Inflammatory macrophage treated with lipopolysaccharide for 4 hours (primary cell): Measurements from ENCODE around the gene ITGBL1.

ENCODE experiments used
- DNase-seq: peaks from one replicate; pipeline ENCODE4 v3.0.0-alpha.2; 2020

The ITGBL1 gene

DNA sequence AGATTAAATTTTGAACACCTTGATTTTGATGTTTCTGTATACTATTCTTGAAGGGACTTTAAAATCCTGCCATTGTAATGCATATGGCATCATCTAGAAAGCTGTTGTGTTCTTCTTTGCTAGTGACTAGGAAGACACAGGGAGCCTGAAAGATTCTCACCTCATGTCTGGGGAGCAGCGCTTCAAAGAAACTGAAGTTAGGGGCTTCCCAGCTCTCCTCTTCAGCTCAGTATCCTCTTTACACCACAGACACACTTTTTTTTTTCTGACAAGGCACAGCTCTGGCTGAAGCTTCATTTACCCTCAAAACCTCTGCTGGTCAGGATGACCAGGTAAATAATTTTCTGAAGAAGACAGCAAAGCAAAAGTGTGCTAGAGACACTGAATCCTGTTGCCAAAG is 255.6 kb downstream of the ITGBL1 start:
- no peak for DNase-seq

DNA sequence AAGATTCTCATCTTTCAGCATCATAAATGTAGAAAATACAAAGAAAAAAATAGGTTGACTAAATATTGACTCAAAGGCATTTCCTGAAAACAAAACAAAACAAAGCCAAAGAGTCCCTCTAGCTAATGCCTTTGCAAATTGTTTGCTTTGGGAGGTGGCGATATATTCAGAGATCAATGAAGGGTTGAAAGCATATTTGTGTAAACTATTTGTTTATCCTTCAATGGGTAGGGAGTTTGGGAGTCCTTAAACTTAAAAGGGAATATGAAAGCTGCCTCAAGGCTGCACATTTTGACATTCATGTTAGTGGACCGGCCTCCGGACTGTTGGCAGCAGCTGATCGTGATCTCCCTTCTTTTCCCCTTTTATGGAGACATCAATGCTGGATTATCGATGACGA is 257.5 kb downstream of the ITGBL1 start:
- no peak for DNase-seq

DNA sequence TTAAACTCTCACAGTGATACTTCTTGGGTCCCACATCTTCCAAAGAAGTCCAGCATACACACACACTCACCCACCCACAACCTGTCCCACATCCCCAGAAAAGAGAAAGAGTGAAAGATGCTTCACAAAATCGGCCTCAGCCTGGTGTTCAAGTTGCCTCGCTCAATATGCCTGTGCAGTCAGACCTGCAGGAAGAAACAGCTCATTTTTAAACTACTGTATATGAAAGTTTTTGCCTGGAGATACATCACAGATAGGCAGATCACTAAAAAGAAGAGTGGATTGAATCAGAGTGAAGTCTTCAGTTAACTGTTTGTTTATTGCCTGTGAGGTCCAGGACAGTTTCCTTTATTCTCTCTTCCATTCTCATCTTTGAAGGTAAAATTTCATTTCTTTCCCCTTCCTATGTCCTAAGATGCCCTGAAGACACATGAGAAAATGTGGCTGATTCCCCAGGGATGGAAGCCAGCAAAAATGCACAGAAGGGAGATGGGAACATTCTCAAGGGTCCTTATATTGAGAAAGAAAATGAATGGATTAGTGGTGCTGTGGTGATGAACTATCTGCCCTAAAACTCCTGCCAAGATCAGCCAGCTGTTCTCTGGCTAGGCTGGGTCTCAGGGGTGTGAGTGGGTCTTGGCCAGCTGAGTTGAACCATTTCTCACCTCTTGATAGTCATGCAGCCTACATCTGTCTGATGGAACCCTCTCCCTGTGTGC is 259.0 kb downstream of the ITGBL1 start:
- DNase-seq = no peak

DNA sequence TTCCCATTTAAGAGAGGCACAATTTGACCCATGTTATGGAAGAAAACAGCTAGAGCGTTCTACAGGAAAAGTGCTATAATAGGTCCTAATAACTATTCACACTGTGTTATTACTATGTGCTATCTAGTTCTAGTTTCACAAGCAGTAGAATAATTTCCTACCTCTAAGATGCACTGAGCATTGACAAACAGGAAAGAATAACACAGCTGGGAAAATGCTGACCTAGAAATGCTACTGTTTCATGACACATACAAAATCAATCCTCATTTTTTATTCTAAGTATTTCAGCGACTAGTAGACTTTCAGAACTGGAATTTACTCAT is 259.5 kb downstream of the ITGBL1 start:
- no peak for DNase-seq

GRCh38 chr13:101714195-101714594 is 261.7 kb downstream of the ITGBL1 start:
- no peak for DNase-seq

DNA sequence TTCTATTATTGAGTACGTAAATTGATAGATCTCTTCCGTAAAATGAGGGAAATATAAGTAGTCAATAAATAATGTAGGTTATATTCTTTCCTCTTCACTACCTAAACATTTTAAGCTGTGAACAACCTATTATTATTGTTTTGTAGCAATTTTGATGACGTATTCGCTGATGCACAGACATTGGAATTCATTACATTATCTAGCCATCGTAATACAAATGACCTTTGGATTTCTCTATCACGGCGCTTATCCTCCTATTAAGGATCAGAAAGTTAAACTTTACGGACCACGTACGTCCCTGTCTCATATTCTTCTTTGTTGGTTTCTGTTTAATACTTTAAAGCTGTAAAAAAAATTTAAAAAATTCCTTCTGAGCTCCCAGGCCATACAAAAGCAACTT is 264.9 kb downstream of the ITGBL1 start:
- no peak for DNase-seq

DNA sequence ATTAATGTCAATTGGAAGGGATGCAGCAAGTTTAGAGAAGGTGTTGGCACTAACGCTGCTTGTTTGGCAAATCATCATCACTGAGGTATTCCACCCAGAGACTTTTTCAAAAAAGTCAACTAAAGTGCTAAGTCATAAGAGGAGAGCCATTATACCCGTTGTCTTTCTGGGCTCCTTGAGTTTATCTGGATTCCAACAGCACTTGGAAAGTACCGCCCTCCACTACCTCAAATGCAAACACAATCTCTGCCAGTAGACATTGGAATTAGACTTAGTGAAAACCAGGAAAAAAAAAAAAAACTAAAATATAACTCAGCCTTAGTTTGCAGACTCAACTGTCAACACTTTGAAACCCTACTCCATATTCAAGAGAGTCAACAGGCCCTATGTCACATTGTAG is 266.0 kb downstream of the ITGBL1 start:
- DNase-seq = no peak

GRCh38 chr13:101726681-101727080 is 274.2 kb downstream of the ITGBL1 start:
- no peak for DNase-seq

DNA sequence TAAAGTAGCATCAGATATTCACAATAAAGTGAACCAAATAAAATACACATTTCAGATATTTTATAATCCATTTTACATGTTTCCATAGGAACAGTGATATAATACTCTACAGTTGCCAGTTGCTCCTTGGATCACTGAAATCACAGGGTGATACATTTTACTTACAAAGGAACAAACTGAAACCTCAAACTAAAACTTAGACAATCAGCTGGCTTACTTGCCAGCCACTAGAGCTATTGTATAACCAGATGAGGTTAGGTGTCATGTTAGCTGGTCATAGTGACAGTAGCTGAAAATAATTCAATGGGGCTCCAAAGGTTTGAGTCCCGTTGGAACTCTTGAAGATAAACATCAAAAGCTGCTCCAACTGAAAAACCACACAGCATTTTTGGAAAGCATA is 274.6 kb downstream of the ITGBL1 start:
- DNase-seq = no peak

GRCh38 chr13:101728021-101728420 is 275.5 kb downstream of the ITGBL1 start:
- DNase-seq = no peak

DNA sequence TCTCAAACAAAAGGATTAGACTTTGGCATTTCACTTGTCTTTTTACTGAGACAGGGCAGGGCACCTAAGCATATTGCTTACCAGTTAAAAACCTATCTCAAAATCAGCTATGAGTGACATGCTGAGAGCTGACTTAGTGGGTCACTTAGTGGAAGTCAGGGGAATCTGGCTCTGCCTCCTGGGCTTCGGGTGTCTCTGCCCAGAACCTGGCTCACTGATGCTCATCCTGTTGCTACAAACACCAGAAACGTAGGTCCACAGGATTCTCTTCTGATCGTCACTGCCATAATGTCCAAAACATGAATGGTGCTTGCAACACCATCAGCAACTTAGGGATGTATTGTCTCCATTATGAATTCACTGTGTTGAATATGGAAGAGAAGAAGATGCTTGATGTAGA is 276.1 kb downstream of the ITGBL1 start:
- DNase-seq = no peak

GRCh38 chr13:101730420-101731000 is 278.0 kb downstream of the ITGBL1 start:
- no peak for DNase-seq

DNA sequence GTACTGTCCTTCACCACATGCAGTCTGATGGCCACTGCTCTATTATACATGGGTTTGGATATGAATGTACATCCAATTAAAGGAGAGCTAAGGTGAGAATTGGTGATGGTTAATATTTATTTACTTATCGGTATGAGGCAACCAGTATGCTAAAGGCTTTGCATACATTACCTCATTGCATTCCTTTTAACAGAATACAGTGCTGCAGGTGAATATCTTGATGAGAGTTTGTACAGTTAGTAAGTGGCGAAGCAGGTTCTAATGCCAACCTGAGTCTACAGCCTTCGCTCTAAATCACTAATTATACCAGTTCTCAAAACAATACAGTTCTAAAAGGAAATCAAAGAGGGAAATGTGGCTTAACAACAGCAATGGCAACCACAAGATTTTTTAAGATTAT is 284.1 kb downstream of the ITGBL1 start:
- no peak for DNase-seq

GRCh38 chr13:101738336-101738735 is 285.9 kb downstream of the ITGBL1 start:
- no peak for DNase-seq

DNA sequence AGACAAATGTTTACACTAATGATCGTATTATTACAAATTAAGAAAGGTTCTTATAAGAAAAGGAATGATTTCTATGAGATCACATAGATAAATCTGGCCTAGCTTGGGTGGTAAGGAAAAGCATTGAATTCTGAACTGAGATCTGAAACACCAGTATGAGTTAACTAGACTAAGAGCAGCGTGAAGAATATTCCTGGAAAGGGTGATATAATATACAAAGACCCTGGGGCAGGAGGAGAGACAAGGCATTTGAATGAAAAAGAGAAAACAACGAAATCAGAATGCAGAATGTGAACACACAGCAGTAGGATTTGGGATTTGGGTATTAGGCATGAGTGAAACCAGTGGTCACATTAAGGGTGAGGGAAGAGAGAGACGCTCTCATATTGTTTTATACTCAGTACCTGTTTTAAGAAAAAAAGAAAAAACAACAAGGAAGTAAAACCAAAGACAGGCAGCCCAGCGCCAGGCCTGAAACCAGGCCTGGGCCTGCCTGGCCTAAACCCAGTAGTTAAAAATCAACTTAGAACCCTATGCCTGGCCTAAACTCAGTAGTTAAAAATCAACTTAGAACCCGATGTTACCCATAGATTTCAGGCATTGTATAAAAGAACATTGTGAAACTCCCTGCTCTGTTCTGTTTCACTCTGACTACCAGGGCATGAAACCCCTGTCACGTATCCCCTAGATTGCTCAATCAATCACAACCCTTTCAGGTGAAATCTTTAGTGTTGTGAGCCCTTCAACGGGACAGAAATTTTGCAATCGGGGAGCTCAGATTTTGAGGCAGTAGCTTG is 287.1 kb downstream of the ITGBL1 start:
- DNase-seq = no peak

DNA sequence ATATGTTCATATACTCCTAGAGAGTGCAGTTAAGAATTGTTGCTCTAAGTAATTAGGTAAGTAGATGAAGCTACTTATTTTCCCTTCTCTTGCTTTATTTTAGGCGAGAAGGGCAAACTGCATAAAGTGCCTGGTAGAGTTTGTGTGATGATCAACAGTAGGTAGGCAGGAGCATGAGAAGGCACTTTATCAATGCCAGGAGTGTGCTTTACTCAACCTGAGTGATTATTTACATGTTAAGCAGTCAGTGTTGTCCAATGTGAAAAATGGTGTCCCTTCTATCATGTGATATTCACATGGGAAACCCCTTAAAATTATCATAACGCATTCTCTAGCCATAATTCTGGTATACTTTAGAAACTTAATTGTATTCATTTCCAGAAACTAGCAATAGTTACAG is 294.0 kb downstream of the ITGBL1 start:
- DNase-seq = no peak

DNA sequence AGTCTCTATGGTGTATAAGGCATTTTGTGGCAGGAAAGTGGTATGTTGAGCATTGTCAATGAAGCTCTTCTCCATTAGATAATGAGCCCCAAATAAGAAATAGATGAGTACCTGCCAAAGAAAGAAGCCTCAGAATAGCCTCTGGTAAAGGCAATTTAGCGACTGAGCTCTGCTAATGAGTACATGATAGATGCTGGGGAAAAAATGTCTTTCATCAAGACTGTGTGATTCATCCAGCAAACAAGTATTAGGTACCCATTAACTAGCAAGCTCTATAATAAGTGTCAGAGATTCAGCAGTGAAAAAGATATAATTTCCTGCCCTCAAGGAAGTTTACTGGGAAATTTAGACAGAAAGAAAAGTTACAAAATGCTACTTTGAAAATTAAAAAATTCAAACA is 294.6 kb downstream of the ITGBL1 start:
- DNase-seq = no peak

GRCh38 chr13:101749584-101749983 is 297.1 kb downstream of the ITGBL1 start:
- no peak for DNase-seq

GRCh38 chr13:101751488-101751887 is 299.0 kb downstream of the ITGBL1 start:
- DNase-seq = peak; percentile 31

DNA sequence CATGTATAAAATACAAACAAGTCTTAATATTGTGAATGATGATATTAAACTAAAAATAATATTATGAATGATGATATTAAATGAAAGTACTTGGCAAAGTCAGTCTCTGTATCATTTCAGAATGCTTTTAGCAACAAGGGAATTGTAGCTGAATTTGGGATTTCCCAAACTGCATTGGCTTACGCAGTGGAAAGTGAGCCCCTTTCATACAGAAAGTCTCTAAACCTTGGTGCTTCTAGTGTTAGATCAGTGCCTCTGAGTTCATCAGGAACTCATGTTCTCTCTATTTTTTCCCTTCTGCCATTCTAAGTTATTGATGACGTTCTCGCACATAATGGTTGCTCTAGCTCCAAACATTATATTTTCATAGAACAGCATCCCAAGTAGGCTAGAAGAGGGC is 300.0 kb downstream of the ITGBL1 start:
- DNase-seq = no peak

DNA sequence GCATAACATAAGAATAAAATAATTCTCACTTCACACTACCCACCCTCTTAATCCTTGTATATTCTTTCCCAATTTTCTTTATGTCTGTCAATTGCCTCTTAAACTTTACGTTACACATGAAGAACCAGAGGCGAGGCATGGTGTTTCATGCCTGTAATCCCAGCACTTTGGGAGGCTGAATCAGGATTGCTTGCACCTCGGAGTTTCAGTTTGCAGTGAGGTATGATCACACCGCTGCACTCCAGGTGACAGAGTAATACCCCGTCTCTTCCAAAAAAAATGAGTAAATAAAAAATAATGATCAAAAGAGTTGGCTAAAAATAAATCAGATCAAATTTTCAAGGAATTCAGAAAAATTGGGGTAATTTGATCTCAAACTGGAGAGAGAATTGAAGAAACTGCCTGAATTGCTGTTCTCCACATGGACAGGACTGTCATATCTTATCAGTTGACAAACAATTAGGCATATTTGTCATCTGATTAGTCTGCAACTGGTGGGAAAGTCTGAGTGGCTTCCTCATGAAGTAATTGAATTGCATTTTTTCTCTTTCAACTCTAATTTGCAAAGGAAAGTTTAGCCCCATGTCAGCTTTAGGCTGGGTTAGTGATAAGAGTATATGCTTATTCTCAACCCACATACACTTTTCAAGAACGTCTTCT is 302.9 kb downstream of the ITGBL1 start:
- DNase-seq = no peak

DNA sequence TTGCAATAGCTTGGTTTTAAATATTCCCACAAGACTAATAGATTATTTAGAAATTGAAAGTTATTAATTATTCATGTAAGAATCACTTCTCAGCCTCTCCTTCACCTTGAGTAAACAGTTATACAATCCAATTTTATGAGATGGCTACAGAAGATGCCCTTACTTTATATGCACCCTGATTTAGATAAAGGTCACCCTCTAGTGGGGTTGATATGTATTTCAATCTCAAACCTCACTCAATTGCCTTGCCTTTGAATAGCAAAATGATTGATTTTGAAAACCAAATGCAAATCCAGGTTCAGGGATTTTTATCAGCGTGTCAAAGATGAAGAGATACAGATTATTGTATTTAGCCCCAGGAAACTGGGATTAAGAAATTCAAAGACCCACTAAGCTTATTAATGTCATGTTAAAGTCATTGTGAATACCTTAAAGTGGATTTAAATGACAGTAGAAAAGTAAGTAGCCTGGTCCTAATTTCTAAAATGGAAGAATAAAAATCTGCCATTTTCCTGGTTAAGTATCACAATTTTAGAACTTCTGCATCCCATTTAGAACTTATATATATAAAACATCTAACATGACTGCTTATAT is 305.1 kb downstream of the ITGBL1 start:
- peak; percentile 2 for DNase-seq

- no peak for DNase-seq
Measured at GRCh38 chr13:101763191-101763590, 310.7 kb downstream of the ITGBL1 start.
